HepG2 (cell line): Measurements from ENCODE around the gene SKI. TPM values are rescaled to one million over a fixed set of nuclear protein-coding genes. Genes with fewer than 3 reads are reported as not detected.

Source experiments
- CAMTA2 ChIP-seq: sonication (generic); formaldehyde crosslinking; IDR thresholded peaks from 2 replicates; pipeline ENCODE4 v1.4.0; 2020; ENCODE audit warnings: mild to moderate bottlenecking, missing genetic modification reagents, borderline replicate concordance
- DZIP1 ChIP-seq: sonication (generic); formaldehyde crosslinking; IDR thresholded peaks from 2 replicates; pipeline ENCODE4 v1.5.0; 2020; ENCODE audit warnings: mild to moderate bottlenecking, missing genetic modification reagents
- FOXJ3 ChIP-seq: sonication (generic); formaldehyde crosslinking; IDR thresholded peaks from 2 replicates; pipeline ENCODE4 v1.4.0; 2020; ENCODE audit warnings: missing genetic modification reagents, mild to moderate bottlenecking, borderline replicate concordance
- MAFK ChIP-seq, 2 experiments: IDR thresholded peaks in 1 of 2; conservative IDR thresholded peaks in 1 of 2; 2 replicates each; pipeline ENCODE4 v1.6.1; 2011; ENCODE audit warnings: improper control_type of control experiment in 2 of 2, low read length in 2 of 2
- PATZ1 ChIP-seq: sonication (generic); formaldehyde crosslinking; IDR thresholded peaks from 2 replicates; pipeline ENCODE4 v1.4.0; 2020; ENCODE audit warnings: missing genetic modification reagents
- REL ChIP-seq: sonication (generic); formaldehyde crosslinking; conservative IDR thresholded peaks from 2 replicates; pipeline ENCODE4 v1.8.0; 2022; ENCODE audit warnings: mild to moderate bottlenecking, missing genetic modification reagents, moderate library complexity
- SAP130 ChIP-seq: IDR thresholded peaks from 2 replicates; pipeline ENCODE4 v1.6.1; 2016; ENCODE audit warnings: low read depth
- SIN3B ChIP-seq: fragments of 150-350 bp; IDR thresholded peaks from 2 replicates; pipeline ENCODE4 v1.6.1; 2014; ENCODE audit warnings: low read length
- SPEN ChIP-seq: sonication (generic); formaldehyde crosslinking; IDR thresholded peaks from 2 replicates; pipeline ENCODE4 v1.5.1; 2020; ENCODE audit warnings: low read depth, mild to moderate bottlenecking, missing genetic modification reagents
- THAP8 ChIP-seq: sonication (generic); formaldehyde crosslinking; IDR thresholded peaks from 2 replicates; pipeline ENCODE4 v1.5.1; 2020; ENCODE audit warnings: missing genetic modification reagents, mild to moderate bottlenecking, borderline replicate concordance
- ZNF225 ChIP-seq: sonication (generic); formaldehyde crosslinking; IDR thresholded peaks from 2 replicates; pipeline ENCODE4 v1.4.0; 2020; ENCODE audit warnings: mild to moderate bottlenecking, missing genetic modification reagents
- ZNF567 ChIP-seq: sonication (generic); formaldehyde crosslinking; IDR thresholded peaks from 2 replicates; pipeline ENCODE4 v1.8.1; 2023; ENCODE audit warnings: mild to moderate bottlenecking, missing genetic modification reagents, borderline replicate concordance
- ZNF570 ChIP-seq: sonication (generic); formaldehyde crosslinking; IDR thresholded peaks from 2 replicates; pipeline ENCODE4 v1.4.0; 2020; ENCODE audit warnings: mild to moderate bottlenecking, missing genetic modification reagents, borderline replicate concordance
- ZNF576 ChIP-seq: sonication (generic); formaldehyde crosslinking; IDR thresholded peaks from 2 replicates; pipeline ENCODE4 v1.4.0; 2020; ENCODE audit warnings: mild to moderate bottlenecking, missing genetic modification reagents
- ZNF597 ChIP-seq: sonication (generic); formaldehyde crosslinking; IDR thresholded peaks from 2 replicates; pipeline ENCODE4 v1.5.0; 2020; ENCODE audit warnings: missing genetic modification reagents
- ZNF687 ChIP-seq: sonication (generic); formaldehyde crosslinking; IDR thresholded peaks from 2 replicates; pipeline ENCODE4 v1.5.1; 2020; ENCODE audit warnings: mild to moderate bottlenecking, missing genetic modification reagents, moderate library complexity
- ZNF788 ChIP-seq: sonication (generic); formaldehyde crosslinking; IDR thresholded peaks from 2 replicates; pipeline ENCODE4 v1.5.0; 2020; ENCODE audit warnings: mild to moderate bottlenecking, missing genetic modification reagents, borderline replicate concordance
- polyA plus RNA-seq, 8 experiments: library from polyadenylated mRNA; depleted of rRNA in 3 of 8; stranded (reverse) in 7 of 8; unstranded in 1 of 8; fragments of >200 nt; fragmentation: Illumina TruSeq in 4 of 8; extraction: Trizol in 4 of 8; gene quantifications; 2 replicates each; pipeline versions ENCODE4 v1.2.1 to v1.2.3, GENCODE V29; 2011 to 2016; ENCODE audit warnings: low read depth in 4 of 8, missing spikeins in 1 of 8, mixed read lengths in 1 of 8; ENCODE audit not compliant: insufficient read depth in 1 of 8
- total RNA-seq, 5 experiments: library from RNA; depleted of rRNA; stranded (reverse); fragments of >200 nt; fragmentation: Illumina TruSeq; extraction: Trizol; gene quantifications; 2 replicates each; pipeline ENCODE4 v1.2.3, GENCODE V29; 2016; ENCODE audit warnings: low read depth in 1 of 5

The SKI gene
- total and polyA plus RNA-seq, 2 of the 13 experiments (the other 11 are each of a cell fraction or from before 2014, with no cell fraction given) = 4.7 to 6.9 TPM

- TF ChIP-seq ZNF597 (CRISPR knock-in tag) (no peak), ZNF788 (CRISPR knock-in tag) (no peak), SIN3B (no peak), ZNF687 (peak; percentile 71), ZNF225 (CRISPR knock-in tag) (no peak), SPEN (CRISPR knock-in tag) (peak; percentile 68; the same call in 1 of the 2 replicates), SAP130 (CRISPR knock-in tag) (peak; percentile 71), THAP8 (CRISPR knock-in tag) (no peak), PATZ1 (CRISPR knock-in tag) (peak; percentile 78), ZNF570 (no peak), FOXJ3 (CRISPR knock-in tag) (no peak), ZNF576 (CRISPR knock-in tag) (no peak), MAFK (conservative IDR thresholded peaks at IDR 0.05 in 1 of 2, IDR thresholded peaks at IDR 0.05 in 1 of 2; ENCODE audit: low read length in 2 of 2) (no peak), REL (no peak), DZIP1 (CRISPR knock-in tag) (no peak), ZNF567 (no peak), CAMTA2 (no peak)
These were observed 28.9 kb upstream of the SKI start (continued) for GRCh38 chr1:2199042-2199810.
